ENCODE measurements around the gene ANAPC1. TPM values are rescaled to one million over a fixed set of nuclear protein-coding genes. Genes with fewer than 3 reads are reported as not detected.
"Not testable (repeated sequence)": the region's sequence is repeated elsewhere in the genome, so short reads cannot be mapped to it uniquely, and the experiment has no call there.

The ANAPC1 gene
- total RNA-seq, 1 experiment from 2014 or later: 82.4 TPM

DNA sequence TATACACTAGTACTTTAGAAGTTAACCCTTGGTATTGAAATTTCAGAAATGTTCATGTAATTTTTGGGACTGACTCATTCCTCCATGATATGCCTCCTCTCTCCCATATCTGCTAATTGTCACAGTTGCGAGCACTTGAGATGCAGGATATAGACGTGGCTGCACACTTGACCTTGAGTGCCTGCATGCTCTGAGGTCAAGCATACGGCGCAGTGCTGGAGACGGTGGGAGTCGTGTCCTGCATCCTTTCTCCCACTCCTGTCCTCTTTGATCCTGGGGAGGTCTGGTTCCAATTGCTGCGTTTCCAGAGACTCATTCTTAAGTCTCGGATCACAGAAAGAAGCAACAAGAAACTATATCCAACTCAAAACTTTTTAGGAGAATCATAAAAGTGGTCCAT, 139.2 kb downstream of the ANAPC1 start:
- DNase-seq (ENCODE audit: low spot score): not testable (repeated sequence)

DNA sequence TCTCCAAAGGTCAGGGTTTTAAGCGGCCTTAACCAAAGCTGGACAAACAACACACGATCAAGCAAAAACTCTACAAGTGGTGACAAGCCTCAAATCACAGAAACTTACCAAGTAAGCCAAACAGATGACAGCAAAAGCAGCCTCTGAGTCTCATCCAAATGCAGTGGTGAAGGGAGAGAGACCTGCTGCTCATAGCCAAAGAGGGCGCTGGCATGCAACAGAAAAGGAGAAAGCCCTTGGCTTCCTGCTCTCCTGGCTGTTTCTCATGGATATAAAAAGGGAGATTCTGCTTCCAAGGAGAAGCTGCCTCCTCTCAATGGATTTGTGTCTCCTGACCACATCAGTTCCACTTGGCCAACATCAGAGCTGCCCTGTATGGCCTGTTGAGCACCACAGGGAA, 142.5 kb downstream of the ANAPC1 start:
- DNase-seq (ENCODE audit: low spot score): not testable (repeated sequence)

DNA sequence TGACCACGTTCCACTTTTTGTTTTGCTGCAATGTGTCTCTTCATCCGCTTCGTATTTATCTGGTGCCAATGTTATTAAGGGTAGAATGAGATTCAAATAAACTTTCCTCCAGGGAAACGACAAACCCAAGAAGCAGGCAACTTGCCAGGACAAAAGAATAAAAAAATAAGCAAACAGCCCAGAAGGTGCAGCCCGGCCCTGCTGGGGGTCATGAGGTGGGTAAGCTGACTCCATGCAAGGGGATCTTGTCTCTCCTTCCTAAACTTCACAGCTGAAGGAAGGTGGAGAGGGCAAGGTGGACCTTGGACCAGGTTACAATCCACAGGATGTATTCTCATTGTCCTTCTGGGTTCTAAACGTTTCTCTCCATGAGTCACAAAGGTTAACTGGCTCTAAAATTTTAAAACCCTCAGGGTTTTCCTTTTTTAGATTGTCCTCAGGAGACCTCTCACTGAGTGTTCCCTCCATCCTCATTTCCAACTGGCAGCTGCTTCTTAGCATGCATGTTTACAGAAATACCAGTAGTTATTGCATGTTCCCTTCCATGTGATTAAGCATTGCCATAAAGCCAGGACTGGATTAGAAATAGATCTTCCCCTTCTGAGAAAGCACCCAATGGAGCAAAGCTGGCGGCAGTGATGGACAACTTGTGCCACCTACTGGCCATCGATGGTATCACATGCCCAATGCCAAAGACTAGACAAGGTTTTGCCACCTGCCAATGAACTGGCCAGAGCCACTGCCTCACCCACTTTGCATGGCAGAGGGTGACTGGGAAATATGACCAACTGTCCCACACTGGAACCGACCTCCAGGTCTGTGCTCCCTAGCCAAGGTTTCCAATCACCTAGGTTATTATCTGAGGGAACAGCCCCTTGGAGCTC, 147.9 kb downstream of the ANAPC1 start:
- peak; percentile 11 for DNase-seq (ENCODE audit: low spot score)

DNA sequence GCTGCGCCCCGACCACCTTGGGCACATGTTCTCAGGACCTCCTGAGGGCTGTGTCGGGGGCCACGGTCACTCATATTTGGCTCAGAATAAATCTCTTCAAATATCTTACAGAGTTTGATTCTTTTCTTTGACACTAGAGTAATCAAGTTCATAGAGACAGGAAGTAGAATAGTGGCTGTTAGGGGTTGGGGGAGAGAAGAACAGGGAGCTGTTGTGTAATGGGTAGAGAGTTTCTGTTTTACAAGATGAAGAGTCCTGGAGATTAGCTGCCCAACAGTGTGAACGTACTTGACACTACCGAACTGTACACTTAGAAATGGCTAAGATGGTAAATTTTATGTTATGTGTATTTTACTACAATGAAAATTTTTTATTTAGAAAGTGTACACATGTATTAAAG, 148.6 kb downstream of the ANAPC1 start:
- not testable (repeated sequence) for DNase-seq (ENCODE audit: low spot score)

DNA sequence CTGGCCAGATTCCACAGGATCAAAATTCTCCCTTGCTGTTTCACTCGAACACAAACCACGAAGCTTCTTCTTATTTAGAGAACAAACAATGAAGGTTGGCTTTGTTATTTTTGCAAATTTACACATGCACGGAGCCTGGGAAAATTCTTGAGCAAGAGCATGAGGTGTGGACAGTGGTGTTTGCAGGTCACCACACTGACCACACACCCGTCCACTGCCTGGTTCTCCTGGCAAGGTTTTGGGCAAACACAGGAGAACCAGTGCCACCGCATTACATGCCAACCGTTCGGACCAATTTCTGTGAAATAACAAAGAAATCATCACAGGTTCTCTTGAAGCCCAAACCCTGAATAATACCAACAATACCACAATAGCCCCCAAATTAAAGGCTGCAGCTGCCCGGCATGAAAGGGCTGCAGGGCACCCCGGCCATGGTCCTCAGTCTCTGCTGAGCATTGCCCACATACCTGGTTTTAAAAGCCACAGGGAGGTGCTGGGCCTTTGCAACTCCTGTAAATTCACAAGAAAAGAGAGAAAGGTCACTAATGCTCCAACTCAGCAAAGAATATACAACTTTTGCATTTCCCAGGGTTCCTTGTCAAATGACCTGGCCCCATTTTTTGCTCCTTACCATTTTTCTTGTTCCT, 154.1 kb downstream of the ANAPC1 start:
- not testable (repeated sequence) for DNase-seq (ENCODE audit: low spot score)

DNA sequence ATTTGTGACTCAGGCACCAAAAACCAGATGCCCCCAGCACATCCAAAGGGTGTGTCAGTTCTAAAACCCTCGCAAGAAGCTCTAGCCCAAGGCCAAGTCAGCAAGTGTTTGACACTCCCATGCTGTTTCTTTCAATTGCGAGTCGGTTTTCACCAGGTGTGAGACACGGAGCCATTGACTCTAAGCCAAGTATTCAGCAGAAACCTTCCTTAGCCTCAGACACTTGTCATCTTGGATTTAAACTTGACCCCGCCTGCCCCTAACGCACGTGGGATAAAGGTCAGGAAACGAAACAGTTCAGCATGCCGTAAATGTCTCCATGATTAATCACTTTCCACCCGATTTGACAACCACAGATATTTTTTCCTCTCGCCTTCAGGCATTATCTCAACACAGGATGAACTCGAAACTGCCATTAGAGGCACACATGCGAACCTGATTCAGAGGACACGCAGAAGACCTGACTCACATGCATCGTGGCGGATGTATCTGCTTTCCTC, 156.3 kb downstream of the ANAPC1 start:
- not testable (repeated sequence) for DNase-seq (ENCODE audit: low spot score)

DNA sequence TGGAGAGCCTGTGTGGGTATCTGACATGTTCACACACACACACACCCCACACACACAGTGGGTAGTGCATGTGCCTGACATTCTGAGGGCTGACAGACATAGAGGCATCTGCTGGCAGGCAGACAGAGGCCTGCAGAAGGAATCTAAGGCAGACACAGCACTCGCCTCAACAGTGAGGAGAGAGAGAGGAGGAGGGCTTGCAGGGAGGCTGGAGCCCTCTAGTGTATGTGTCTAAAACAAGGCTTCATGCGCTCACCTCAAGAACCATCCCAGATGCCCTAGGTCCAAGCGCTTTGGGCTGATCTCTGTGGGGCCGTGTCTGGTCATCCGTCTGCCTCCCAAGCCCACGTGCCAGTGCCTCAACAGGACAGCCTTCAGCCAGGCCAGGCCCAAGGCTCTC, 158.3 kb downstream of the ANAPC1 start:
- DNase-seq (ENCODE audit: low spot score): not testable (repeated sequence)

DNA sequence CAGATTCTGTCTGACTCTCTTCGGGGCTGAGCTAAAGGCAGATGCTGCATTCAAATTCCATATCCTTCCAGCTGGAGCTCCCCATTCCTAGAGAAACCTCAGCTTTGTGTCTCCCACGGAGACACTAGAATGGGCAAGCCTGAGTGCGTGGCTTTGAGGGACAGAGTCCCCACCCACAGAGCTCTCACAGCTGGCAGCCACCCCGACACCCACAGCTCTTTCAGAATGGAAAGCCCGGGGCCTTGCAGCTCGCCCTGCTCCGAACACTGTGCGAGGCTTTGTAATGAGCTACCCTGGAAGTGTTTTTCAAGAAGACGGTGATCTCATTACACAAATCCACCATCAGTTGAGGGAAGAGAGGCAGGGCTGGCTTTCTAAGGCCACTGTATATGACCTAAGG, 164.4 kb downstream of the ANAPC1 start:
- DNase-seq (ENCODE audit: low spot score): not testable (repeated sequence)

Small RNA genes within 50 kb of the gene (small RNA-seq; reads per million reads assigned to genes)
- gene MIR4771-2: not detected
- gene RN7SL297P: not detected

Other genes starting within 250 kb of the ANAPC1 start
- gene MERTK, start 14.4 kb upstream of the ANAPC1 start, total RNA-seq (2014; rRNA removed; shearing (Covaris generic)): 0.34 and 0.46 TPM in 2 replicates
- 9.1 and 18.7 TPM in 2 replicates for gene TMEM87B, start 171.1 kb upstream of the ANAPC1 start, total RNA-seq (2014; rRNA removed; shearing (Covaris generic))